D341Med (cell line): Measurements from ENCODE around the gene GIMAP2.
"Not testable (repeated sequence)": the region's sequence is repeated elsewhere in the genome, so short reads cannot be mapped to it uniquely, and the experiment has no call there.

ENCODE experiments used
- DNase-seq: peaks from one replicate; pipeline ENCODE4 v3.0.0; 2012; ENCODE audit warnings: low spot score

Gene GIMAP2

GRCh38 chr7:150676854-150677253 is 8.7 kb upstream of the GIMAP2 start:
- not testable (repeated sequence) for DNase-seq

- not testable (repeated sequence) for DNase-seq
These were observed 6.9 kb upstream of the GIMAP2 start for GRCh38 chr7:150678601-150679000.

GRCh38 chr7:150680364-150680763 is 5.1 kb upstream of the GIMAP2 start:
- not testable (repeated sequence) for DNase-seq

- no peak for DNase-seq
These were observed 625 bp downstream of the GIMAP2 start for GRCh38 chr7:150686030-150686631.

GRCh38 chr7:150688630-150689029 is 3.1 kb downstream of the GIMAP2 start:
- DNase-seq = no peak

- no peak for DNase-seq
These were observed 10.1 kb downstream of the GIMAP2 start for GRCh38 chr7:150695654-150696053.

GRCh38 chr7:150703209-150703608 is 17.7 kb downstream of the GIMAP2 start:
- DNase-seq = no peak

- DNase-seq = no peak
These were observed 29.8 kb downstream of the GIMAP2 start for GRCh38 chr7:150715293-150715692.

- DNase-seq = no peak
These were observed 30.2 kb downstream of the GIMAP2 start for GRCh38 chr7:150715738-150716137.

GRCh38 chr7:150716368-150716767 is 30.9 kb downstream of the GIMAP2 start, which contains the start of gene GIMAP1:
Gene GIMAP1, plus strand, starts transcription at chr7:150716613. Its CDS starts 2,435 bp downstream, at chr7:150719048.
- DNase-seq = no peak

- DNase-seq = no peak
These were observed 31.4 kb downstream of the GIMAP2 start for GRCh38 chr7:150716939-150717338.

GRCh38 chr7:150717814-150718420 is 32.4 kb downstream of the GIMAP2 start:
- no peak for DNase-seq

- DNase-seq = no peak
These were observed 33.9 kb downstream of the GIMAP2 start for GRCh38 chr7:150719436-150719835.

- DNase-seq = no peak
These were observed 34.7 kb downstream of the GIMAP2 start for GRCh38 chr7:150719960-150720891.

GRCh38 chr7:150721970-150722373 is 36.5 kb downstream of the GIMAP2 start:
- no peak for DNase-seq

- DNase-seq = no peak
These were observed 37.0 kb downstream of the GIMAP2 start for GRCh38 chr7:150722431-150722931.

GRCh38 chr7:150723467-150723866 is 38.0 kb downstream of the GIMAP2 start:
- no peak for DNase-seq

- no peak for DNase-seq
These were observed 41.9 kb downstream of the GIMAP2 start for GRCh38 chr7:150727381-150727780.

GRCh38 chr7:150728011-150728410 is 42.5 kb downstream of the GIMAP2 start:
- DNase-seq = no peak

- no peak for DNase-seq
These were observed 43.1 kb downstream of the GIMAP2 start for GRCh38 chr7:150728609-150729008.

- DNase-seq = no peak
These were observed 46.4 kb downstream of the GIMAP2 start for GRCh38 chr7:150731916-150732315.

GRCh38 chr7:150732786-150733481 is 47.4 kb downstream of the GIMAP2 start:
- DNase-seq = no peak
